MM.1S (cell line): ENCODE data around the gene CWC27.

Experiments used
- CTCF ChIP-seq: fragments of 300-600 bp; sonication (generic); IDR thresholded peaks from 2 replicates; pipeline ENCODE4 v1.5.1; 2016; ENCODE audit warnings: antibody characterized with exemption, low read length, mixed read lengths
- EZH2 ChIP-seq: fragments of 300-600 bp; sonication (generic); optimal IDR thresholded peaks from 2 replicates; pipeline ENCODE3; 2017; ENCODE audit warnings: low read depth, mild to moderate bottlenecking, antibody characterized with exemption, low read length, mixed read lengths
- EZH2phosphoT487 ChIP-seq: fragments of 300-600 bp; sonication (generic); IDR thresholded peaks from 2 replicates; pipeline ENCODE4 v1.6.1; 2018; ENCODE audit warnings: antibody characterized with exemption, low read length

DNA sequence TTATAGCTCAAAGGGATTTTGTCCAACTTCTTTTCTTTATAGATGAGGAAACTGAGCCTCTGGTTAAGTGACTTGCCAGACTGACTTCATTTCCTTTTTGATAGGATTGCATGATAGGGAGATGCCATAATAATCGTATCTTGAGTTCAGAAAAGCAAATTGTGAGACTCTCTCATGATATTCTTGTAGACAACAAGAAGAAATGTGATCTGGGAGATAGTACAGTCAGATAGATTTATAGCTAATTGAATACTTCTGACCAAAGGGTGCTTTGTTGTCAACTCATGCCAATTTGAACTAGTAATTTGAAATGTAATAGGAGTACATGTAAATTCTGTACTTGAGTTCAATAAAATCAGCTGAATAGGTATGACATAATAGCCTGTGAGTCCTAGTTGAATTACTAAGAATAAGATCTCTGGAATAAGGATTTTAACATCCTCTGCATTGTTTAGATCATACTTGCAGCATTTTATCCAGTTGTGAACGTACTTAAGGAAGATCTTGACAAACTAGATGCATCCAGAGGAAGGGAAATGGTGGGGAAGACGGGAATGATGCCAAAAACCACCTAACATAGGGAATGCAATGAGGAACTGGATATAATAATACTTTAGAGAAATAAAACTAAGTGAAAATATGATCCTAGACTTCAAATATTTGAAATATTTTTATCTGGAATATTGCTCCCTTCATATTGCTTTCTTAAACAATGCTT is 25.5 kb downstream of the CWC27 start:
- TF ChIP-seq CTCF (no peak), EZH2 (no peak), EZH2phosphoT487 (no peak)
